A673 (cell line): Measurements from ENCODE around the gene PRTG. TPM values are rescaled to one million over a fixed set of nuclear protein-coding genes. Genes with fewer than 3 reads are reported as not detected.

ENCODE experiments used
- BruUV-seq: library from RNA; stranded (reverse); fragments of 400-500 nt; replicated peaks from 2 replicates; lab custom pipeline; 2021; lab: Mats Ljungman, UMichigan
- CTCF ChIA-PET: fragments of 300-600 bp; sonication (Branson Sonifier 250); formaldehyde crosslinking; loops from one replicate; lab custom pipeline; 2022; ENCODE audit warnings: antibody characterized with exemption; lab: Charles Lee
- POLR2A ChIA-PET: fragments of 300-600 bp; sonication (Branson Sonifier 250); formaldehyde crosslinking; loops from one replicate; lab custom pipeline; 2022; ENCODE audit warnings: antibody characterized with exemption; ENCODE audit not compliant: low non-redundant PET; lab: Charles Lee
- DNase-seq: peaks from one replicate; pipeline ENCODE4 v3.0.0-alpha.2; 2015; ENCODE audit warnings: low spot score
- H3K27ac ChIP-seq: fragments of 200-600 bp; sonication (generic); 2 replicates; pipeline ENCODE4 v1.5.1; 2016; ENCODE audit warnings: mixed run types, low read depth, mild to moderate bottlenecking, mixed read lengths, antibody characterized with exemption, low read length; ENCODE audit not compliant: poor library complexity, severe bottlenecking
- H3K27me3 ChIP-seq: fragments of 200-600 bp; sonication (generic); replicated peaks from 2 replicates; pipeline ENCODE4 v1.6.1; 2017; ENCODE audit warnings: mixed run types, low read depth, mild to moderate bottlenecking, mixed read lengths, antibody characterized with exemption, low read length; ENCODE audit not compliant: insufficient read depth, poor library complexity
- H3K36me3 ChIP-seq: fragments of 200-600 bp; sonication (generic); 2 replicates; pipeline ENCODE4 v1.6.1; 2016; ENCODE audit warnings: mixed run types, mild to moderate bottlenecking, mixed read lengths, antibody characterized with exemption, low read length; ENCODE audit not compliant: insufficient read depth, poor library complexity, severe bottlenecking
- H3K4me1 ChIP-seq: fragments of 200-600 bp; sonication (generic); 2 replicates; pipeline ENCODE4 v1.6.1; 2017; ENCODE audit warnings: mixed run types, mild to moderate bottlenecking, mixed read lengths, antibody characterized with exemption, low read length; ENCODE audit not compliant: insufficient read depth, poor library complexity, severe bottlenecking
- H3K4me3 ChIP-seq: fragments of 200-600 bp; sonication (generic); 2 replicates; pipeline ENCODE4 v1.5.1; 2016; ENCODE audit warnings: low read depth, mixed run types, mild to moderate bottlenecking, mixed read lengths, low read length; ENCODE audit not compliant: poor library complexity, severe bottlenecking
- H3K9me3 ChIP-seq: fragments of 200-600 bp; sonication (generic); 2 replicates; pipeline ENCODE4 v1.6.1; 2016; ENCODE audit warnings: mixed run types, low read depth, mild to moderate bottlenecking, mixed read lengths, antibody characterized with exemption, low read length; ENCODE audit not compliant: poor library complexity, severe bottlenecking
- EZH2 ChIP-seq: fragments of 200-600 bp; sonication (generic); IDR thresholded peaks from 2 replicates; pipeline ENCODE4 v1.6.1; 2017; ENCODE audit warnings: borderline replicate concordance, low read depth, mild to moderate bottlenecking, mixed read lengths, antibody characterized with exemption, low read length; ENCODE audit not compliant: poor library complexity, severe bottlenecking
- intact Hi-C: fragments of 100-400 bp; cut with micrococcal nuclease; formaldehyde crosslinking; loops from one replicate; pipeline ENCODE4 v1.10.0; 2022; ENCODE audit not compliant: unreplicated experiment
- total RNA-seq: library from RNA; stranded (reverse); gene quantifications from 2 replicates; pipeline ENCODE4 v1.2.3, GENCODE V29; 2021
- TF ChIP-seq, protein P1 (sequence below): fragments of 300-800, 200-600 bp; sonication (generic); conservative IDR thresholded peaks from 2 replicates; pipeline ENCODE4 v1.5.1; 2017; ENCODE audit warnings: low read depth, mild to moderate bottlenecking, antibody characterized with exemption, low read length, moderate library complexity, mixed read lengths

The PRTG gene
- total RNA-seq, 1 experiment from 2014 or later: 0.02 TPM

DNA sequence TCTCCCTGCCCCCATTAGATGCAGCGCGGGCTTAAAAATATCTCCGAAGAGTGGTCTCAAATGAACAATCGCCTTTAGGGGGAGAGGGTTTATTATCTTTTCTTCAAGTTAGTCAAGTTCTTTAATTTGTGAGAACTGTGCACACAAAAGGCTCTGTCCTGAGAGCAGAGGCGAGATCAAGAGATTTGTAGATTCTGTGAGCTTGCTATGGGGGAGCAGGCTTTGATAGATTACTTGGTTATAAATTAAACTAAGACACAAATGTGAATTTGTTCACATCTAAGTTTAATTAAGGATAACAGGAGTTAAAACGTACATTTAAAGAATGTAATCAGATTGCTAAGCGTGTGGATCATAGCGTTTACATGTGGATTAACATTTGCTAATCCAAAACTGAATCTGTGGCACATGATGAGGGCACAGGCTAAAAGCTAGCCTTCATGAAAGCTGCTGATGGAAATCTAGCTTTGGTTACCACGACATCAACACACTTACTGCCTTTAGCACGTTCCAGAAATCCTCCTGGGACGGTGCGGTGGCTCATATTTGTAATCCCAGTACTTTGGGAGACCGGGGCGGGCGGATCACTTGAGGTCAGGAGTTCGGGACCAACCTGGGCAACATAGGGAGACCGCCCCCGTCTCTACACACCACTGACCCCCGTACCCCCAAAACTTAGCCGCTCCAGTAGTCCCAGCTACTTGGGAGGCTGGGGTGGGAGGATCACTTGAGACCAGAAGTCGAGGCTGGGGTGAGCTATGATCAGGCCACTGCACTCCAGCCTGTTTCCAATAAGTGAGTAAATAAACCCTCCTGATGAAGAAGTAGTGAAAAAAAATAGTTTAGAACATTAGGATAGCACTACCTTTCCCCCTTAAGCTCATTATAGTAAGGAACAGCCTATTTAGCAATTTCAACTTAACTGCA, 1.0 kb upstream of the PRTG start:
- intact Hi-C loops: loop anchor here (2.0 to 5.0 kb wide), 2 partner anchors 31 to 92 kb away; no protein-coding TSS in a partner anchor
- BruUV-seq: no TSS peak
- H3K4me1 ChIP-seq: peaks cover 32% of the 10 kb centered on the region
- no peak overlapping the region for H3K4me3 ChIP-seq
- ChIA-PET CTCF (no interaction called here), POLR2A (no interaction called here)
- no peak overlapping the region for H3K27ac ChIP-seq
- TF ChIP-seq, protein P1, sequence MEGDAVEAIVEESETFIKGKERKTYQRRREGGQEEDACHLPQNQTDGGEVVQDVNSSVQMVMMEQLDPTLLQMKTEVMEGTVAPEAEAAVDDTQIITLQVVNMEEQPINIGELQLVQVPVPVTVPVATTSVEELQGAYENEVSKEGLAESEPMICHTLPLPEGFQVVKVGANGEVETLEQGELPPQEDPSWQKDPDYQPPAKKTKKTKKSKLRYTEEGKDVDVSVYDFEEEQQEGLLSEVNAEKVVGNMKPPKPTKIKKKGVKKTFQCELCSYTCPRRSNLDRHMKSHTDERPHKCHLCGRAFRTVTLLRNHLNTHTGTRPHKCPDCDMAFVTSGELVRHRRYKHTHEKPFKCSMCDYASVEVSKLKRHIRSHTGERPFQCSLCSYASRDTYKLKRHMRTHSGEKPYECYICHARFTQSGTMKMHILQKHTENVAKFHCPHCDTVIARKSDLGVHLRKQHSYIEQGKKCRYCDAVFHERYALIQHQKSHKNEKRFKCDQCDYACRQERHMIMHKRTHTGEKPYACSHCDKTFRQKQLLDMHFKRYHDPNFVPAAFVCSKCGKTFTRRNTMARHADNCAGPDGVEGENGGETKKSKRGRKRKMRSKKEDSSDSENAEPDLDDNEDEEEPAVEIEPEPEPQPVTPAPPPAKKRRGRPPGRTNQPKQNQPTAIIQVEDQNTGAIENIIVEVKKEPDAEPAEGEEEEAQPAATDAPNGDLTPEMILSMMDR: no peak
- TF ChIP-seq EZH2: peak; percentile 27
- H3K36me3 ChIP-seq: no peaks in the 10 kb centered on the region
- peaks cover 82% of the 10 kb centered on the region for H3K27me3 ChIP-seq
- no peaks in the 10 kb centered on the region for H3K9me3 ChIP-seq
- DNase-seq: no peak

GRCh38 chr15:55742498-55742926, 440 bp downstream of the PRTG start:
- H3K9me3 ChIP-seq: no peaks in the 10 kb centered on the region
- peak overlapping the region; percentile 42 for H3K4me3 ChIP-seq
- ChIA-PET CTCF (no interaction called here), POLR2A (no interaction called here)
- peaks cover 84% of the 10 kb centered on the region for H3K27me3 ChIP-seq
- H3K27ac ChIP-seq: no peak overlapping the region
- H3K4me1 ChIP-seq: peaks cover 32% of the 10 kb centered on the region
- DNase-seq: no peak
- BruUV-seq: no TSS peak
- intact Hi-C loops: loop anchor here (2.0 to 5.0 kb wide), 2 partner anchors 32 to 90 kb away; no protein-coding TSS in a partner anchor
- H3K36me3 ChIP-seq: no peaks in the 10 kb centered on the region
- no peak for TF ChIP-seq EZH2
- TF ChIP-seq, protein P1: no peak

DNA sequence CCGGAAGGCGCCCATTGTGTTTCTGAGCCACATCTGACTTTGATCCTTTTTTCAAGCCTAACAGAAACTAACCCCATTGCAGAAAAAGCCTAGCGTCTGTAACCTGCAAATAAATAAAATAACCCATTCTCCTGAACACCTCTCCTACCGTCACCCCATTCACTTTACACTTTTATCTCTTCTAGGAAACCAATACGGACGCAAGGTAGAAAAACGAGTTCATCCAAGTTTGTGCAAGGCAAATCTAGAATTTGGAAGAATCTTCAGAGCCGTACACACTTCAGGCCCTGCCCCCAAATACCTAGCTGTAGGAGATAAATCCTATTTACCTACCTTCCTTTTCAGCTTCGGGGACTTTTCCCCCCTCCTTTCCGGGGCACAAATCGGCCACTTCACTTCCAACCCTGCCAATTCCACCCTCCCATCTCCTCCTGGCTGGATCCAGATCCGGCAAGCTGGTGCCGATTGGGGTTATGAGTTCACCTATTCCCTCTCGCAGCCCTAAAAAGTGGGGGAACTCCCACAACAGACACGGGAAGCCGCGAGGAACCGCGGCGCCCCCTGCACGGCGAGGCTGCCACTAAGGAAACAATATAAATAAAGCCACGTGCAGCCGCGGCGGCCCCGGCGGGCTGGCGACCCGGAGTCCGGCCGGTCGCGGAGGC, 987 bp downstream of the PRTG start:
- Histone ChIP-seq H3K36me3 (no peaks in the 10 kb centered on the region), H3K4me3 (peak overlapping the region; percentile 42), H3K27ac (no peak overlapping the region), H3K9me3 (no peaks in the 10 kb centered on the region), H3K27me3 (peaks cover 90% of the 10 kb centered on the region), H3K4me1 (peaks cover 32% of the 10 kb centered on the region)
- ChIA-PET CTCF (no interaction called here), POLR2A (no interaction called here)
- no TSS peak for BruUV-seq
- intact Hi-C loops: loop anchor here (2.0 to 5.0 kb wide), 2 partner anchors 33 to 90 kb away; no protein-coding TSS in a partner anchor
- no peak for DNase-seq
- no peak for TF ChIP-seq EZH2
- TF ChIP-seq, protein P1: 0 out of 2 replicates have a peak, but pooled peaks have one; percentile 13
